ENCODE data around the gene NNMT. TPM values are rescaled to one million over a fixed set of nuclear protein-coding genes. Genes with fewer than 3 reads are reported as not detected.

NNMT gene
- polyA plus RNA-seq, 3 donors: 0.18 to 0.80 (median 0.32) TPM

GRCh38 chr11:114343020-114343419 lies 46.8 kb downstream of the NNMT start:
- DNase-seq (ENCODE audit: low read depth in 3 of 3, low spot score in 2 of 3): no peak

GRCh38 chr11:114343493-114343892 lies 47.3 kb downstream of the NNMT start:
- DNase-seq (ENCODE audit: low read depth in 3 of 3, low spot score in 2 of 3): no peak

- DNase-seq (ENCODE audit: low read depth in 3 of 3, low spot score in 2 of 3): no peak
These were observed 48.3 kb downstream of the NNMT start for GRCh38 chr11:114344494-114344893.

GRCh38 chr11:114345575-114346222 lies 49.5 kb downstream of the NNMT start:
- no peak for DNase-seq (ENCODE audit: low read depth in 3 of 3, low spot score in 2 of 3)

- no peak for DNase-seq (ENCODE audit: low read depth in 3 of 3, low spot score in 2 of 3)
These were observed 50.5 kb downstream of the NNMT start for GRCh38 chr11:114346709-114347141.

GRCh38 chr11:114348200-114349191 lies 52.3 kb downstream of the NNMT start:
- DNase-seq (ENCODE audit: low read depth in 3 of 3, low spot score in 2 of 3): peak; percentile 33 to 36 (median 34)

GRCh38 chr11:114350022-114350421 lies 53.8 kb downstream of the NNMT start:
- no peak for DNase-seq (ENCODE audit: low read depth in 3 of 3, low spot score in 2 of 3)

GRCh38 chr11:114353443-114353842 lies 57.2 kb downstream of the NNMT start:
- DNase-seq (ENCODE audit: low read depth in 3 of 3, low spot score in 2 of 3): no peak

- DNase-seq (ENCODE audit: low read depth in 3 of 3, low spot score in 2 of 3): no peak
These were observed 57.9 kb downstream of the NNMT start for GRCh38 chr11:114354076-114354475.

GRCh38 chr11:114358716-114359115 lies 62.5 kb downstream of the NNMT start:
- DNase-seq (ENCODE audit: low read depth in 3 of 3, low spot score in 2 of 3): no peak

- no peak for DNase-seq (ENCODE audit: low read depth in 3 of 3, low spot score in 2 of 3)
These were observed 63.1 kb downstream of the NNMT start for GRCh38 chr11:114359342-114359741.

GRCh38 chr11:114362326-114362725 lies 66.1 kb downstream of the NNMT start:
- DNase-seq (ENCODE audit: low read depth in 3 of 3, low spot score in 2 of 3): no peak

- no peak for DNase-seq (ENCODE audit: low read depth in 3 of 3, low spot score in 2 of 3)
These were observed 66.8 kb downstream of the NNMT start for GRCh38 chr11:114362958-114363357.

Other genes with a start within 250 kb of the NNMT start
- gene ZBTB16, start 236.7 kb upstream of the NNMT start, polyA plus RNA-seq (ENCODE audit: insufficient read length in 3 of 3): 1 to 10 TPM; 1.1 to 1.8 (median 1.4) TPM
- 10 to 100 TPM; 19.4 to 20.6 (median 19.9) TPM for gene C11orf71, start 104.1 kb downstream of the NNMT start, polyA plus RNA-seq (ENCODE audit: insufficient read length in 3 of 3)
- gene RBM7, start 104.3 kb downstream of the NNMT start, polyA plus RNA-seq (ENCODE audit: insufficient read length in 3 of 3): 10 to 100 TPM; 60.1 to 61.6 (median 61.2) TPM
- 100 to 1,000 TPM; 107 to 113 (median 109) TPM for gene REXO2, start 143.1 kb downstream of the NNMT start, polyA plus RNA-seq (ENCODE audit: insufficient read length in 3 of 3)

Measured in right renal cortex interstitium (tissue), 3 donors.